Left kidney (tissue), 1 donor: ENCODE results near the gene FNIP2. TPM values are rescaled to one million over a fixed set of nuclear protein-coding genes. Genes with fewer than 3 reads are reported as not detected.

Experiments used
- polyA plus RNA-seq: library from polyadenylated mRNA; unstranded; fragments of 120-200 nt; gene quantifications from one replicate; pipeline ENCODE4 v1.2.1, GENCODE V29; 2013; ENCODE audit not compliant: insufficient read length

FNIP2 gene
- polyA plus RNA-seq, 1 donor, result 46.8 TPM

Other genes with a start within 250 kb of the FNIP2 start
- 0.37 TPM for gene RXFP1, start 247.1 kb upstream of the FNIP2 start, polyA plus RNA-seq
- 25.9 TPM for gene C4orf46, start 97.1 kb upstream of the FNIP2 start, polyA plus RNA-seq
- 37.9 TPM for gene ETFDH, start 96.7 kb upstream of the FNIP2 start, polyA plus RNA-seq
- 79.6 TPM for gene PPID, start 45.6 kb upstream of the FNIP2 start, polyA plus RNA-seq